Neuronal stem cell (in vitro differentiated cells): ENCODE results near the gene ICAM2. TPM values are rescaled to one million over a fixed set of nuclear protein-coding genes. Genes with fewer than 3 reads are reported as not detected.

Experiments
- DNase-seq: peaks from one replicate; pipeline ENCODE4 v3.0.0-alpha.2; 2013; ENCODE audit warnings: low spot score
- H2AFZ ChIP-seq: one replicate; pipeline ENCODE4 v1.6.1; 2013; ENCODE audit warnings: mild to moderate bottlenecking, low read length, inconsistent platforms
- H2AK5ac ChIP-seq: 2 replicates; pipeline ENCODE4 v1.6.1; 2013; ENCODE audit warnings: low read depth, mild to moderate bottlenecking, inconsistent platforms, low read length, moderate library complexity, mixed read lengths
- H2BK120ac ChIP-seq: 2 replicates; pipeline ENCODE4 v1.6.1; 2013; ENCODE audit warnings: low read depth, mild to moderate bottlenecking, inconsistent platforms, low read length, moderate library complexity, mixed read lengths
- H2BK12ac ChIP-seq: one replicate; pipeline ENCODE4 v1.6.1; 2013; ENCODE audit warnings: low read length, inconsistent platforms
- H2BK15ac ChIP-seq: 2 replicates; pipeline ENCODE4 v1.6.1; 2013; ENCODE audit warnings: mild to moderate bottlenecking, low read length, inconsistent platforms, mixed read lengths
- H2BK5ac ChIP-seq: one replicate; pipeline ENCODE4 v1.6.1; 2013; ENCODE audit warnings: inconsistent platforms, mild to moderate bottlenecking, low read length, moderate library complexity
- H3K14ac ChIP-seq: one replicate; pipeline ENCODE4 v1.6.1; 2013; ENCODE audit warnings: low read length, inconsistent platforms
- H3K18ac ChIP-seq: 2 replicates; pipeline ENCODE4 v1.6.1; 2013; ENCODE audit warnings: low read length, inconsistent platforms
- H3K23ac ChIP-seq: 2 replicates; pipeline ENCODE4 v1.6.1; 2013; ENCODE audit warnings: low read depth, mild to moderate bottlenecking, mixed read lengths, low read length, inconsistent platforms; ENCODE audit not compliant: poor library complexity
- H3K27ac ChIP-seq: replicated peaks from 3 replicates; pipeline ENCODE4 v1.5.1; 2013; ENCODE audit warnings: low read length, inconsistent platforms
- H3K27me3 ChIP-seq, 3 experiments: 2 replicates each; pipeline ENCODE4 v1.6.1; 2013; ENCODE audit warnings: low read length in 3 of 3, mild to moderate bottlenecking in 2 of 3, inconsistent platforms in 1 of 3, low read depth in 1 of 3, mixed read lengths in 1 of 3, moderate library complexity in 1 of 3; ENCODE audit not compliant: control insufficient read depth in 3 of 3, insufficient read depth in 3 of 3
- H3K36me3 ChIP-seq, 2 donors: replicated peaks in 1 of 2; 2 replicates each; pipeline ENCODE4 v1.6.1; 2013; ENCODE audit warnings: low read length in 2 of 2; ENCODE audit not compliant: control insufficient read depth in 2 of 2, insufficient read depth in 2 of 2
- H3K4ac ChIP-seq: 2 replicates; pipeline ENCODE4 v1.6.1; 2013; ENCODE audit warnings: inconsistent platforms, mild to moderate bottlenecking, low read length, moderate library complexity
- H3K4me1 ChIP-seq, 2 donors: 1 replicate in 1 of 2; 2 replicates in 1 of 2; pipeline ENCODE4 v1.6.1; 2013; ENCODE audit warnings: low read length in 2 of 2, low read depth in 1 of 2; ENCODE audit not compliant: control insufficient read depth in 2 of 2, insufficient read depth in 1 of 2
- H3K4me2 ChIP-seq: one replicate; pipeline ENCODE4 v1.6.1; 2013; ENCODE audit warnings: mild to moderate bottlenecking, low read length, inconsistent platforms; ENCODE audit not compliant: insufficient read depth, poor library complexity, severe bottlenecking
- H3K4me3 ChIP-seq, 2 donors: 2 replicates each; pipeline ENCODE4 v1.5.1; 2013; ENCODE audit warnings: low read length in 2 of 2, mild to moderate bottlenecking in 2 of 2, inconsistent platforms in 1 of 2, moderate library complexity in 1 of 2
- H3K79me1 ChIP-seq: one replicate; pipeline ENCODE4 v1.6.1; 2013; ENCODE audit warnings: low read depth, mild to moderate bottlenecking, inconsistent platforms, low read length, moderate library complexity
- H3K9ac ChIP-seq: one replicate; pipeline ENCODE4 v1.6.1; 2013; ENCODE audit warnings: mild to moderate bottlenecking, low read depth, low read length, inconsistent platforms; ENCODE audit not compliant: poor library complexity
- H3K9me3 ChIP-seq, 2 donors: replicated peaks in 1 of 2; 2 replicates each; pipeline versions ENCODE3 to v1.6.1; 2013; ENCODE audit warnings: low read length in 2 of 2, mild to moderate bottlenecking in 2 of 2, inconsistent platforms in 1 of 2, low read depth in 1 of 2, mixed read lengths in 1 of 2, moderate library complexity in 1 of 2; ENCODE audit not compliant: control insufficient read depth in 2 of 2, insufficient read depth in 1 of 2
- H4K8ac ChIP-seq: one replicate; pipeline ENCODE4 v1.6.1; 2013; ENCODE audit warnings: low read depth, mild to moderate bottlenecking, inconsistent platforms, low read length, moderate library complexity
- H4K91ac ChIP-seq: one replicate; pipeline ENCODE4 v1.6.1; 2013; ENCODE audit warnings: low read length, low read depth, mild to moderate bottlenecking, inconsistent platforms; ENCODE audit not compliant: poor library complexity
- WGBS, 2 donors: extraction: QIAGEN DNeasy Blood & Tissue Kit; methylation state at CpG; one replicate each; pipeline ENCODE4 v1.1.7; 2013; ENCODE audit warnings: missing lambda C conversion rate in 2 of 2, mixed read lengths in 1 of 2; ENCODE audit not compliant: insufficient read length in 2 of 2, insufficient replicate concordance in 1 of 2; ENCODE audit errors: extremely low coverage in 2 of 2; 5-methylcytosine and 5-hydroxymethylcytosine counted together
- polyA plus RNA-seq, 2 experiments: library from polyadenylated mRNA; stranded (reverse); fragments of 200-250 nt; gene quantifications; one replicate each; pipeline ENCODE4 v1.2.3, GENCODE V29; 2013

Gene ICAM2
- polyA plus RNA-seq (2013, experiment 1 of 2): 0.10 TPM
- polyA plus RNA-seq (2013, experiment 2 of 2): not detected

DNA sequence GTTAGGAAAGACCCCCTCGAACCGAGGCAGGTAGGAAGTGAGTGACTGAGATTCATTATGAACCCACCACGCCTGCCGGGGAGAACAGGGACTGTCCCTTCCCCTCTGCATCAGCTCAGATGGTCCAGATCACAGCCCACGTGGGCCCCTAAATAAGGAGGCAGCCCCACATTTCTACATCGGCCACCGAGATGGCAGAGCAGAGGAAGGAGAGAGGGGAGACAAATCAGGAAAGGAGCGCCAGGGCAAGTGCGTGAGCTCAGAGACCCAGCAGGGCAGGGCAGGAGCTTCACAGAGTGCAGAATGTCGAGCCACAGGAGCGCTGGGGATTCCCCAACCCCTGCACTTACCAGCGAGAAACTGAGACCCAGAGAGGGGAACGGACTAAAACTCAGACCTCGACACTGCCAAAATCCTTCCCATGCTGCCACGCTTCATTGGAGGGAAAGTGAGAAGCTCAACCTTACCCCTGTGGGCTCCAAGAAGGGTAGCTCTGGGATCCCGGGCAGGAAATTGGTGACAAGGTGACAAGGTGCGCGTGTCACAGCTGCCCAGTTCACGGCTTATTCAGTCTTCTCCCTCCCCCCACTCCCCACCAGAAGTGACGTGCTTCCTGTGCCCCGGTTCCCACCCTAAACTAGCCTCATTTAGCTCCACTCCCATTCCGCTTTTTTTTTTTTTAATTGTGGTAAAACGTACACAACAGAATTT lies at the start of gene ICAM2:
Gene ICAM2, minus strand, starts transcription at position 578 of the 711 bp plus-strand sequence. CDS start 13,942 bp downstream, outside the sequence.
- Histone ChIP-seq H3K4me3 (no peak within 1 kb of the TSS), H2AK5ac (no peak within 1 kb of the TSS), H3K36me3 (no peaks in the 10 kb centered on the region), H3K18ac (peak within 1 kb of the TSS; percentile 60), H3K9ac (no peak within 1 kb of the TSS), H4K91ac (no peak within 1 kb of the TSS), H2BK5ac (no peak within 1 kb of the TSS), H2AFZ (peak within 1 kb of the TSS; percentile 60), H3K27me3 (peaks cover 0 to 7% (median 0%) of the 10 kb centered on the region in 3 experiments), H2BK15ac (no peak within 1 kb of the TSS), H3K23ac (no peak within 1 kb of the TSS), H3K4me1 (peaks cover 0 to 2% of the 10 kb centered on the region in 2 donors), H3K4ac (no peak within 1 kb of the TSS), H4K8ac (no peak within 1 kb of the TSS), H2BK120ac (no peak within 1 kb of the TSS), H3K79me1 (no peaks in the 10 kb centered on the region), H3K14ac (peak within 1 kb of the TSS; percentile 75), H3K4me2 (no peak within 1 kb of the TSS), H3K27ac (no peak within 1 kb of the TSS), H2BK12ac (no peak within 1 kb of the TSS), H3K9me3 (no peaks in the 10 kb centered on the region)
- no peak for DNase-seq
- no CpG with 5 or more reads among the region's 23 CpGs for WGBS, 2 donors

DNA sequence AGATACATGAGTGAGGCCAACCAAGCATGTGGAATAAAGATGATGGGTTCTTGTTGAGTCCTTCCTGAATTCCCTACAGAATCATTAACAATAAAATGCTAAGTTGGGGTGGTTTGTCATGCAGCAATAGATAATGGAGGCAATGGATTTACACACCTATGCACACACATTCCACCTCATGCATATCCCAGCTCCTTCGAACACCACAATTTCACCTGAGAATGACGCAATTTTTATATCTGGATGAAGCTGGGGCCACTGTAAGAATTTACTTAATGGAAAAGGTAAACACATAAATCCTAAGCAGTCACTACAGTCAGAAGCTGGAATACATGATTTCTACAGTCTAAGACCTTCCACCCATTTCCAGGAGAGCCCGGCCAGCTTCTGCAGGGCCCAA lies 49.8 kb upstream of the ICAM2 start:
- Histone ChIP-seq H2BK5ac (no peak overlapping the region), H2BK15ac (no peak overlapping the region), H3K4me1 (no peaks in the 10 kb centered on the region), H4K8ac (no peak overlapping the region), H3K4me3 (no peak overlapping the region), H4K91ac (no peak overlapping the region), H2BK120ac (no peak overlapping the region), H3K79me1 (no peaks in the 10 kb centered on the region), H3K36me3 (peaks cover 0 to 17% of the 10 kb centered on the region in 2 donors), H3K9ac (no peak overlapping the region), H3K9me3 (peaks cover 8 to 19% of the 10 kb centered on the region in 2 donors), H2BK12ac (no peak overlapping the region), H3K4me2 (no peak overlapping the region), H3K23ac (no peak overlapping the region), H3K27ac (no peak overlapping the region), H3K18ac (no peak overlapping the region), H3K14ac (no peak overlapping the region), H2AFZ (no peak overlapping the region), H2AK5ac (no peak overlapping the region), H3K27me3 (no peaks in the 10 kb centered on the region), H3K4ac (no peak overlapping the region)
- no peak for DNase-seq
- no CpG with 5 or more reads among the region's 3 CpGs for WGBS, 2 donors

DNA sequence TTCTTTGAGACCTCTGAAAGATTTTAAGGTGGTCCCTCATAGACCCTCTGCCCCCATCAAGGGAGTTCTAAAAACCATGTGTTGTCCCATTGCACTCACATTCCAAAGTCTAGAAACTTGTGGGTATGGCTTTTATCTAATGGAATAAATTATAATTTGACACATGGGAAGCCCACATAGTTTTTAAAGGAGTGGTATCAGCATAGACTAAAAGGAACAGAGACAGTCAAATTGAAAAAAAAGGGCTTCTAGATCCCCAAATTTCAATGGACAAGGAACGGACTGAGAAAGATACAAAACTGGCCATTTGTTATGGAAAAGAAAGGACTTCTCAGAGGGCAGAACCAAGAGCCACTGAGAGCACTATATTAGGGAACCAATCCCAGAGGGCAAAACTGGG lies 48.7 kb upstream of the ICAM2 start:
- no peak overlapping the region for H3K23ac ChIP-seq

DNA sequence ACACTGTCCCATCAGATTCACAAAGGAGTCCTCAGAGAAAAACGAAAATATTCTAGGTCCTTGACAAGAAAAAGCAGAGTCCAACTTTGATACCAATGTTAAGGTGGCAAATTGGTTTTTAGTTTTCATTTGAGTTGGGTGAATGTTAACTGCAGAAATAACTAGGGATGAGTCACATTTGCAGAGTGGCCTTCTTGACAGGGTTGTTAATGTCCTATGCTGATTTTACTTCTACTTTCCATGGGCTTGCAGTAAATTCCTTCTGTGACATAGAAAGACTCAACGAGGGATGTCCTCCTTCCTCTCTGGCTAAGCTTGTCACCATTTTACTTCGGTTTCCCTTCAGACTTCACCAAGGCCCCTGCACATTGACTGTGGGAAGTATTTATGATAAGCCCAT lies 47.2 kb upstream of the ICAM2 start:
- Histone ChIP-seq H3K4me2 (no peak overlapping the region), H3K4me3 (no peak overlapping the region), H2AK5ac (no peak overlapping the region), H3K14ac (no peak overlapping the region), H2AFZ (no peak overlapping the region), H3K36me3 (peaks cover 0 to 20% of the 10 kb centered on the region in 2 donors), H4K8ac (no peak overlapping the region), H3K18ac (no peak overlapping the region), H3K27me3 (no peaks in the 10 kb centered on the region), H3K27ac (no peak overlapping the region), H2BK5ac (no peak overlapping the region), H3K4ac (no peak overlapping the region), H3K4me1 (peaks cover 0 to 3% of the 10 kb centered on the region in 2 donors), H3K79me1 (no peaks in the 10 kb centered on the region), H3K9ac (no peak overlapping the region), H3K23ac (no peak overlapping the region), H2BK12ac (no peak overlapping the region), H2BK120ac (no peak overlapping the region), H4K91ac (no peak overlapping the region), H3K9me3 (peaks cover 8 to 19% of the 10 kb centered on the region in 2 donors), H2BK15ac (no peak overlapping the region)
- WGBS, 2 donors: no CpG with 5 or more reads among the region's 3 CpGs
- DNase-seq: no peak

More for the DNA sequence above, 48.7 kb upstream of the ICAM2 start:
- Histone ChIP-seq H3K27me3 (no peaks in the 10 kb centered on the region), H3K4me1 (peaks cover 0 to 3% of the 10 kb centered on the region in 2 donors), H3K79me1 (no peaks in the 10 kb centered on the region), H3K4ac (no peak overlapping the region), H3K9me3 (peaks cover 8 to 19% of the 10 kb centered on the region in 2 donors), H4K8ac (no peak overlapping the region), H2AFZ (no peak overlapping the region), H3K9ac (no peak overlapping the region), H2BK5ac (no peak overlapping the region), H2AK5ac (no peak overlapping the region), H4K91ac (no peak overlapping the region), H3K36me3 (peaks cover 0 to 20% of the 10 kb centered on the region in 2 donors), H3K27ac (no peak overlapping the region), H3K18ac (no peak overlapping the region), H3K14ac (no peak overlapping the region), H3K4me3 (no peak overlapping the region), H3K4me2 (no peak overlapping the region), H2BK15ac (no peak overlapping the region), H2BK120ac (no peak overlapping the region), H2BK12ac (no peak overlapping the region)
- no peak for DNase-seq
- no CpG with 5 or more reads among the region's 1 CpG for WGBS, 2 donors
